Left cardiac atrium (tissue), 4 donors: ENCODE results near the gene SCRG1. TPM values are rescaled to one million over a fixed set of nuclear protein-coding genes. Genes with fewer than 3 reads are reported as not detected.
A peak's percentile ranks its signal among the peaks of the same experiment; 100 is the strongest.

Experiments
- ATAC-seq, 2 donors: fragments of 200-7000 bp; cut with Tn5 transposase; one replicate each; pipeline ENCODE4 v1.9.1; 2020; ENCODE audit warnings: mild to moderate bottlenecking in 2 of 2, moderate library complexity in 2 of 2
- DNase-seq: peaks from one replicate; pipeline ENCODE4 v3.0.0-alpha.2; 2020
- intact Hi-C, 2 donors: fragments of 100-400 bp; cut with DNase I; formaldehyde crosslinking; loops; one replicate each; pipeline versions ENCODE4 v1.14.1 to v1.15.1; 2022 to 2023
- long read RNA-seq: library from polyadenylated mRNA; unstranded; transcript quantifications from one replicate; pipeline ENCODE4 v2.0.0, GENCODE V29; 2021
- total RNA-seq, 2 donors: library from RNA; stranded (reverse); fragmentation: NEBNext Ultra II Directional; extraction: Animal tissue kit (Norgen Biotek cat#: 25700); gene quantifications; one replicate each; pipeline ENCODE4 v1.2.1, GENCODE V29; 2021
- donor health status: DM: no; HTN: yes; CAD: no.
- donor health status: DM: no; HTN: yes; CAD: no; lungs with severe emphysema.
- donor health status: DM: yes; HTN: yes; CAD: no.
- donor health status: Dilated cardiomyopathy.

Gene SCRG1
- 1 to 10 TPM; 1.6 to 1.9 TPM for total RNA-seq
- long read RNA-seq, full-length matches to known transcripts = 1 of 1 reads
- long read RNA-seq, partial matches to known transcripts = 0 of 1 reads
- long read RNA-seq, other reads (novel, unspliced or antisense) = 0 of 1 reads

- peak; percentile 77 to 92 for ATAC-seq
- DNase-seq = no peak
Measured at GRCh38 chr4:173398779-173399415, at the start of gene SCRG1. Gene SCRG1 (minus strand): TSS chr4:173399116. CDS start chr4:173391414, 7,702 bp downstream.

GRCh38 chr4:173448103-173448502, 49.2 kb upstream of the SCRG1 start:
- DNase-seq (peak; percentile 43), ATAC-seq (peak; percentile 20 to 60)
- intact Hi-C loops = no loop called here

More at GRCh38 chr4:173398779-173399415, at the start of gene SCRG1:
- intact Hi-C loops = no loop called here

GRCh38 chr4:173446416-173446815, 47.5 kb upstream of the SCRG1 start:
- DNase-seq (no peak), ATAC-seq (no peak)
- intact Hi-C loops = no loop called here

GRCh38 chr4:173443121-173443520, 44.2 kb upstream of the SCRG1 start:
- DNase-seq = no peak
- no peak for ATAC-seq
- intact Hi-C loops = no loop called here

GRCh38 chr4:173442223-173442932, 43.5 kb upstream of the SCRG1 start:
- intact Hi-C loops = no loop called here
- ATAC-seq (no peak), DNase-seq (no peak)

GRCh38 chr4:173440888-173441287, 42.0 kb upstream of the SCRG1 start:
- no peak for ATAC-seq
- intact Hi-C loops = no loop called here
- no peak for DNase-seq

- DNase-seq = no peak
- ATAC-seq = no peak
- intact Hi-C loops = no loop called here
Measured at GRCh38 chr4:173436771-173437265, 37.9 kb upstream of the SCRG1 start.

GRCh38 chr4:173436149-173436579, 37.2 kb upstream of the SCRG1 start:
- no peak for ATAC-seq
- intact Hi-C loops = no loop called here
- no peak for DNase-seq

GRCh38 chr4:173434231-173434630, 35.3 kb upstream of the SCRG1 start:
- DNase-seq (no peak), ATAC-seq (no peak)
- intact Hi-C loops = no loop called here

- DNase-seq (no peak), ATAC-seq (no peak)
- intact Hi-C loops = no loop called here
Measured at GRCh38 chr4:173433447-173433846, 34.5 kb upstream of the SCRG1 start.

GRCh38 chr4:173432430-173432829, 33.5 kb upstream of the SCRG1 start:
- intact Hi-C loops = no loop called here
- ATAC-seq (no peak), DNase-seq (no peak)

- ATAC-seq (no peak), DNase-seq (no peak)
- intact Hi-C loops = loop anchor here in 1 of 2 donors (5.0 kb wide), 1 partner anchor 71 kb away; no protein-coding TSS in a partner anchor
Measured at GRCh38 chr4:173426064-173426463, 27.1 kb upstream of the SCRG1 start.

GRCh38 chr4:173424899-173425805, 26.2 kb upstream of the SCRG1 start:
- ATAC-seq = peak in 1 of 2 donors; percentile 44
- intact Hi-C loops = loop anchor here in 1 of 2 donors (5.0 kb wide), 1 partner anchor 72 kb away; no protein-coding TSS in a partner anchor
- DNase-seq = no peak

- DNase-seq (no peak), ATAC-seq (no peak)
- intact Hi-C loops = loop anchor here in 1 of 2 donors (1.0 kb wide), 1 partner anchor 74 kb away; no protein-coding TSS in a partner anchor
Measured at GRCh38 chr4:173420801-173421200, 21.9 kb upstream of the SCRG1 start.

GRCh38 chr4:173420324-173420752, 21.4 kb upstream of the SCRG1 start:
- DNase-seq (no peak), ATAC-seq (peak; percentile 20 to 46)
- intact Hi-C loops = loop anchor here in 1 of 2 donors (1.0 kb wide), 1 partner anchor 74 kb away; no protein-coding TSS in a partner anchor

- no peak for ATAC-seq
- DNase-seq = no peak
- intact Hi-C loops = loop anchor here (2.0 to 5.0 kb wide), 2 partner anchors 100 to 101 kb away; no protein-coding TSS in a partner anchor
Measured at GRCh38 chr4:173418639-173419038, 19.7 kb upstream of the SCRG1 start.

- DNase-seq (no peak), ATAC-seq (no peak)
- intact Hi-C loops = loop anchor here (2.0 to 5.0 kb wide), 2 partner anchors 99 to 101 kb away; no protein-coding TSS in a partner anchor
Measured at GRCh38 chr4:173417833-173418232, 18.9 kb upstream of the SCRG1 start.

GRCh38 chr4:173415885-173416653, 17.2 kb upstream of the SCRG1 start:
- peak; percentile 59 for DNase-seq
- intact Hi-C loops = loop anchor here in 1 of 2 donors (5.0 kb wide), 1 partner anchor 99 kb away; no protein-coding TSS in a partner anchor
- ATAC-seq = peak in 1 of 2 donors; percentile 69
